ENCODE results near the gene PAFAH1B1. TPM values are rescaled to one million over a fixed set of nuclear protein-coding genes. Genes with fewer than 3 reads are reported as not detected.
A peak's percentile ranks its signal among the peaks of the same experiment; 100 is the strongest.
"Not testable (repeated sequence)": the region's sequence is repeated elsewhere in the genome, so short reads cannot be mapped to it uniquely, and the experiment has no call there.

PAFAH1B1 gene
- total RNA-seq, 3 donors from 2014 or later: 122 to 133 (median 130) TPM

GRCh38 chr17:2611627-2612026 is 18.2 kb downstream of the PAFAH1B1 start:
- no peak for DNase-seq
- H3K9me3 Mint-ChIP-seq: no peaks in the 10 kb centered on the region
- peaks cover 62% of the 10 kb centered on the region for H3K4me1 Mint-ChIP-seq (ENCODE audit: low read depth)
- no peaks in the 10 kb centered on the region for H3K27me3 Mint-ChIP-seq (ENCODE audit: low read depth)
- no peak for ATAC-seq
- no peak overlapping the region for H3K4me3 Mint-ChIP-seq
- H3K36me3 Mint-ChIP-seq (ENCODE audit: insufficient read depth): peaks cover 9% of the 10 kb centered on the region

GRCh38 chr17:2612630-2613029 is 19.2 kb downstream of the PAFAH1B1 start:
- Mint-ChIP-seq H3K4me1 (ENCODE audit: low read depth) (peaks cover 67% of the 10 kb centered on the region), H3K4me3 (no peak overlapping the region), H3K27me3 (ENCODE audit: low read depth) (no peaks in the 10 kb centered on the region), H3K36me3 (ENCODE audit: insufficient read depth) (peaks cover 11% of the 10 kb centered on the region), H3K9me3 (no peaks in the 10 kb centered on the region)
- DNase-seq (no peak), ATAC-seq (no peak)

DNA sequence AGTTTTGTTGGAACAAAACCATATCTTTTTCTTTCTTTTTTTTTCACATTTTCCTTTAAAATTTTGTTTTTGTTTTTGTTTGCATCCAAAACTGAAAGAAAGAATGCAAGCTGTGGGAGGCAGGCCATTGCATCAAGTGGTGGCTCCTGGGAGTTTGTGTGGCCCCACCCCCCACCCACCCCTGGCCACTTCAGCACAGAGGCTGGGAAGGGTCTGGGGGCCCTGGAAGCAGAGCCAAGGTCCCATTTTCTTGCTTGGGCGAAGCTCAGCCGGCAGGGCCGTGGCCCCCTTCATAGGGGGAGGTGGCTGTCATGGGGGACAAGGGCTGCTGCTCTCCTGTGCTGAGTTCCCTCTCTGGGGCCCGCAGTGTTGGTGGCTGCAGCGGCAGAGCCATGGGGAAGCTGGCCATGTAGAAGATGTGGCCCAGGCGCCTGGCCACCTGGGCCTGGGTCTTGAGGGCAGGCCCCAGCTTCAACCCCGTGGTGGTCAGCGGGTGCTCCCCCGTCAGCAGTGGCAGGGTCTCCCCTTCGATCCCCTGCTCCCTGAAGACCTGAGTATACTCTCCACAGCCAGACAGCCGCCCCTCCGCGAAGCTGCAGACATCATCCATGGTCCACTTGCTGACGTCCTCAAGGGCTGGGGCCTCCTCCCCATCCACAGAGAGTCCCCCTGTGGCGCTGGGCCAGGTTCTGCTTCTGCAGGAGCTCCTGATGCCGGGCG is 19.8 kb downstream of the PAFAH1B1 start:
- ATAC-seq (no peak), DNase-seq (no peak)
- Mint-ChIP-seq H3K9me3 (no peaks in the 10 kb centered on the region), H3K4me1 (ENCODE audit: low read depth) (peaks cover 70% of the 10 kb centered on the region), H3K27me3 (ENCODE audit: low read depth) (no peaks in the 10 kb centered on the region), H3K36me3 (ENCODE audit: insufficient read depth) (peaks cover 12% of the 10 kb centered on the region), H3K4me3 (no peak overlapping the region)

DNA sequence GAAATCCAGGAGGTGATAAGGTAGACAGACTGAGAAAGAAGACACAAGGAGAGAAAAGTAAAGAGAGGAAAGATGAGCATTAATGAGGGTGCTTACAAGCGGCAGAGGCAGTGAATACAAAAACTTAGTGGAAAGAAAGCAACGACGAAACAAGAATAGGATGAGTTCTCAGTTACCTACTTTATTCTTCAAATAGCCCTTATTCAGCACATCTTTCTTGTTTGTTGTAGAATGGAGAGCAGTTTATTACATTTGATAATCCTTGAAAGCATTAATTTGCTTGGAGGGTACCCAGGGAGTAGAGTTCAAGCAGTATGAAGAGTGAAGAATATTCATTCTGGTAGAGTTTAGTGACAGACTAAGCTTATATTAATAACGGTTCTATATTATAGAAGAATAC is 22.4 kb downstream of the PAFAH1B1 start:
- Mint-ChIP-seq H3K27me3 (ENCODE audit: low read depth) (no peaks in the 10 kb centered on the region), H3K4me1 (ENCODE audit: low read depth) (peaks cover 57% of the 10 kb centered on the region), H3K36me3 (ENCODE audit: insufficient read depth) (peaks cover 12% of the 10 kb centered on the region), H3K4me3 (no peak overlapping the region), H3K9me3 (no peaks in the 10 kb centered on the region)
- ATAC-seq: no peak
- DNase-seq: no peak

- Mint-ChIP-seq H3K4me3 (no peak overlapping the region), H3K27me3 (ENCODE audit: low read depth) (no peaks in the 10 kb centered on the region), H3K36me3 (ENCODE audit: insufficient read depth) (peaks cover 24% of the 10 kb centered on the region), H3K9me3 (no peaks in the 10 kb centered on the region), H3K4me1 (ENCODE audit: low read depth) (peaks cover 60% of the 10 kb centered on the region)
- ATAC-seq (no peak), DNase-seq (no peak)
Observed at GRCh38 chr17:2621241-2621640, 27.8 kb downstream of the PAFAH1B1 start.

DNA sequence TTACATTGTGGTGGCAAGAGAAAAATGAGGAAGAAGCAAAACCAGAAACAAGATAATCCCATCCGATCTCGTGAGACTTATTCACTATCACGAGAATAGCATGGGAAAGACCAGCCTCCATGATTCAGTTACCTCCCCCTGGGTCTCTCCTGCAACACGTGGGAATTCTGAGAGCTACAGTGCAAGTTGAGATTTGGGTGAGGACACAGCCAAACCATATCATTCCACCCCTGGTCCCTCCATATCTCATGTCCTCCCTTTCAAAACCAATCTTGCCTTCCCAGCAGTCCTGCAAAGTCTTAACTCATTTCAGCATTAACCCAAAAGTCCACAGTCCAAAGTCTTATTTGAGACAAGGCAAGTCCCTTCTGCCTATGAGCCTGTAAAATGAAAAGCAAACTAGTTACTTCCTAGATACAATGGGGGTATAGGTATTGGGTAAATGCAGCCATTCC is 28.5 kb downstream of the PAFAH1B1 start:
- ATAC-seq; H3K9me3 Mint-ChIP-seq; DNase-seq; H3K4me3 Mint-ChIP-seq; H3K27me3 Mint-ChIP-seq (ENCODE audit: low read depth): not testable (repeated sequence)
- peaks cover 59% of the 10 kb centered on the region for H3K4me1 Mint-ChIP-seq (ENCODE audit: low read depth)
- peaks cover 27% of the 10 kb centered on the region for H3K36me3 Mint-ChIP-seq (ENCODE audit: insufficient read depth)

DNA sequence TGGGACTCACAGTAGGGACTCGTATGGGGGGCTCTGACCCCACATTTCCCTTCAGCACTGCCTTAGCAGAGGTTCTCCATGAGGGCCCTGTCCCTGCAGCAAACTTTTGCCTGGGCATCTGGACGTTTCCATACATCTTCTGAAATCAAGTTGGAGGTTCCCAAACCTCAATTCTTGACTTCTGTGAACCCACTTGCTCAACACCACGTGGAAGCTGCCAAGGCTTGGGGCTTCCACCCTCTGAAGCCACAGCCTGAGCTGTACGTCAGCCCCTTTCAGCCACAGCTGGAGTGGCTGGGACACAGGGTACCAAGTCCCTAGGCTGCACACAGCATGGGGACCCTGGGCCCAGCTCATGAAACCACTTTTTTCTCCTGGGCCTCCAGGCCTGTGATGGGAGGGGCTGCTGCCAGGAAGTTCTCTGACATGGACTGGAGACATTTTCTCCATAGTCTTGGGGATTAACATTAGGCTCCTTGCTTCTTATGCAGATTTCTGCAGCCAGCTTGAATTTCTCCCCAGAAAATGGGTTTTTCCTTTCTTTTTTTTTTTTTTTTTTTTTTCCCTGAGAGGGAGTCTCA is 29.4 kb downstream of the PAFAH1B1 start:
- Mint-ChIP-seq H3K4me1 (ENCODE audit: low read depth) (peaks cover 59% of the 10 kb centered on the region), H3K36me3 (ENCODE audit: insufficient read depth) (peaks cover 28% of the 10 kb centered on the region)
- DNase-seq; H3K9me3 Mint-ChIP-seq; H3K4me3 Mint-ChIP-seq; H3K27me3 Mint-ChIP-seq (ENCODE audit: low read depth); ATAC-seq: not testable (repeated sequence)

- no peak overlapping the region for H3K4me3 Mint-ChIP-seq
- no peaks in the 10 kb centered on the region for H3K27me3 Mint-ChIP-seq (ENCODE audit: low read depth)
- H3K36me3 Mint-ChIP-seq (ENCODE audit: insufficient read depth): peaks cover 25% of the 10 kb centered on the region
- no peak for ATAC-seq
- no peak for DNase-seq
- H3K4me1 Mint-ChIP-seq (ENCODE audit: low read depth): peaks cover 66% of the 10 kb centered on the region
- peaks cover 8% of the 10 kb centered on the region for H3K9me3 Mint-ChIP-seq
Observed at GRCh38 chr17:2624292-2624731, 30.9 kb downstream of the PAFAH1B1 start.

DNA sequence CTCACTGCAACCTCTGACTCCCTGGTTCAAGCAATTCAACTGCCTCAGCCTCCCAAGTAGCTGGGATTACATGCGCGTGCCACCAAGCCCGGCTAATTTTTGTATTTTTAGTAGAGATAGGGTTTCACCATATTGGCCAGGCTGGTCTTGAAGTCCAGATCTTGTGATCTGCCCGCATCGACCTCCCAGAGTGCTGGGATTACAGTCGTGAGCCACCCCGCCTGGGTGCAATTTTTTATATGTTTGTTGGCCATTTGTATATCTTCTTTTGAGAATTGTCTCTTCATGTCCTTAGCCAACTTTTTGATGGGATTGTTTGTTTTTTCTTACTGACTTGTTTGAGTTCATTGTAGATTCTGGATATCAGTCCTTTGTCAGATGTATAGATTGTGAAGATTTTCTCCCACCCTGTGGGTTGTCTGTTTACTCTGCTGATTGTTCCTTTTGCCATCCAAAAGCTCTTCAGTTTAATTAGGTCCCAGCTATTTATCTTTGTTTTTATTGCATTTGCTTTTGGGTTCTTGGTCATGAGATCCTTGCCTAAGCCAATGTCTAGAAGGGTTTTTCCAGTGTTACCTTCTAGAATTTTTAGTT is 33.3 kb downstream of the PAFAH1B1 start:
- Mint-ChIP-seq H3K9me3 (peaks cover 11% of the 10 kb centered on the region), H3K36me3 (ENCODE audit: insufficient read depth) (peaks cover 24% of the 10 kb centered on the region), H3K4me1 (ENCODE audit: low read depth) (peaks cover 78% of the 10 kb centered on the region)
- not testable (repeated sequence) for ATAC-seq; H3K27me3 Mint-ChIP-seq (ENCODE audit: low read depth); DNase-seq; H3K4me3 Mint-ChIP-seq

DNA sequence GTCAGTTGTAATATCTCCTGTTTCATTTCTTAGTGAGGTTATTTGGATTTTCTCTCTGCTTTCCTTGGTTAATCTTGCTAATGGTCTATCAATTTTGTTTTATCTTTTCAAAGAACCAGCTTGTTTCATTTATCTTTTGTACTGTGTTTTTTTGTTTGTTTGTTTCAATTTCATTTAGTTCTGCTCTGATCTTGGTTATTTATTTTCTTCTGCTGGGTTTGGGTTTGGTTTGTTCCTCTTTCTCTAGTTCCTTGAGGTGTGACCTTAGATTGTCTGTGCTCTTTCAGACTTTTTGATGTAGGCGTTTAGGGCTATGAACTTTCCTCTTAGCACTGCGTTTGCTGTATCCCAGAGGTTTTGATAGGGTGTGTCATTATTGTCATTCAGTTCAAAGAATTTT is 35.5 kb downstream of the PAFAH1B1 start:
- H3K9me3 Mint-ChIP-seq: peaks cover 11% of the 10 kb centered on the region
- H3K27me3 Mint-ChIP-seq (ENCODE audit: low read depth); DNase-seq; ATAC-seq: not testable (repeated sequence)
- H3K36me3 Mint-ChIP-seq (ENCODE audit: insufficient read depth): peaks cover 13% of the 10 kb centered on the region
- H3K4me1 Mint-ChIP-seq (ENCODE audit: low read depth): peaks cover 86% of the 10 kb centered on the region
- peak overlapping the region; percentile 16 for H3K4me3 Mint-ChIP-seq

DNA sequence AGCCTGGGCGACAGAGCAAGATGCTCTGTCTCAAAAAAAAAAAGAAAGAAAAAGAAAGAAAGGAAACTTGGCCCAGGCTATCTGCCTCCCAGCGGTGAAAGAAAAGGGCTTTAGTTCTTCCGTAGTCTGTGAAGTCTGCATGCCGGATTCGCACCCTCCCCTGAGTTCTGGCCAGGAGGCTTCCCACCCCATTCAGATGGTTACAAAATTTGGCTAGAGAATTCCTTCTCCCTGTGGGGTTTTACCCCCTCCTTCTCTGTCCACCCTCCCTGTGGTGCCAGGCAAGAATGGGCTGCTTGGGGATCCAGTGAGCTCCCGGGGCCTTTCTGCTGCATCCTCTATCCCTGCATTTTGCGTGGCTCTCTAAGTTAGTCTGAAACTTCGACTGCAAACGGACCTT is 37.8 kb downstream of the PAFAH1B1 start:
- no peaks in the 10 kb centered on the region for H3K27me3 Mint-ChIP-seq (ENCODE audit: low read depth)
- DNase-seq: no peak
- H3K4me1 Mint-ChIP-seq (ENCODE audit: low read depth): peaks cover 79% of the 10 kb centered on the region
- no peak overlapping the region for H3K4me3 Mint-ChIP-seq
- peaks cover 9% of the 10 kb centered on the region for H3K36me3 Mint-ChIP-seq (ENCODE audit: insufficient read depth)
- no peak for ATAC-seq
- peaks cover 11% of the 10 kb centered on the region for H3K9me3 Mint-ChIP-seq

DNA sequence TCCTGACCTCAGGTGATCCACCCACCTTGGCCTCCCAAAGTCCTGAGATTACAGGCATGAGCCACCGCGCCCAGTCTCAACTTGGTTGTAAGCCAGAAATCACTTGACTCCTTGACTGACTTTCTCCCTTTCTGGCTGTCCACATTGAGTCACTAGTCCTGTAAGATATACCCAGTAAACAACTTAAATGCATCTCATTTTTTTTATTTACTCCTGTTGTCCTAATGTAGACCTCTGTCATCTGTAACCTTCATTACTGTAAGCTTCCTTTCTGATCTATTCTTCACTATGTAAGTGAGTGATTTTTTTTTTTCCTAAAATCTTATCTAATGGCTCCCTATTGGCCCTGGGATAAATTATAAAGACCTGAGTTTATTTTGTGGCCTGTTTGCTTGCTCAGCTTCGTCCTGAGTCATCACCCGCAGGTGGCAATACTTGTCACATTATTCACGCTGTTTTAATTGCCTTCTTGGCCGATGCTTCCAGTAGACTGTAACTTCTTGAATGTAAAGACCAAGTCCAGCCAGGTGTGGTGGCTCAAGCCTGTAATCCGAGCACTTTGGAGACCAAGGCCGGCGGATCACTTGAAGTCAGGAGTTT is 41.0 kb downstream of the PAFAH1B1 start:
- Mint-ChIP-seq H3K27me3 (ENCODE audit: low read depth) (no peaks in the 10 kb centered on the region), H3K4me1 (ENCODE audit: low read depth) (peaks cover 61% of the 10 kb centered on the region), H3K36me3 (ENCODE audit: insufficient read depth) (peaks cover 15% of the 10 kb centered on the region), H3K9me3 (peaks cover 3% of the 10 kb centered on the region), H3K4me3 (no peak overlapping the region)
- ATAC-seq: peak in 1 of 2 donors; percentile 50
- no peak for DNase-seq

DNA sequence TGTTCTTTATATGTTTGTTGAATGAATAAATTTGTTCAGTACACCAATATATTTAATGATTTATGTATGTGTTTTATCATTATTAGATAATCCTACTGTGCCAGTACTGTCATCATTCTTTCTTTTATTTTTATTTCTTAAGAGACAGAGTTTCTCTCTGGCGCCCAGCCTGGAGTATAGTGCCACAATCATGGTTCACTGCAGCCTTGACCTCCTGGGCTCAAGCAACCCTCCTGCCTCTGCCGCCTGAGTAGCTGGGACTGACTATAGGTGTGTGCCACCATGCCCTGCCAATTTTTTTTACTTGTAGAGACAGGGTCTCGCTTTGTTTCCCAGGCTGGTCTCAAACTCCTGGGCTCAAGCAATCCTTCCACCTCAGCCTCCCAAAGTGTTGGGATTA is 41.8 kb downstream of the PAFAH1B1 start:
- H3K9me3 Mint-ChIP-seq: no peaks in the 10 kb centered on the region
- H3K4me1 Mint-ChIP-seq (ENCODE audit: low read depth): peaks cover 53% of the 10 kb centered on the region
- peaks cover 16% of the 10 kb centered on the region for H3K36me3 Mint-ChIP-seq (ENCODE audit: insufficient read depth)

GRCh38 chr17:2635675-2636074 is 42.2 kb downstream of the PAFAH1B1 start:
- peaks cover 50% of the 10 kb centered on the region for H3K4me1 Mint-ChIP-seq (ENCODE audit: low read depth)
- no peak for ATAC-seq

More for the DNA sequence above, 41.8 kb downstream of the PAFAH1B1 start:
- Mint-ChIP-seq H3K4me3 (no peak overlapping the region), H3K27me3 (ENCODE audit: low read depth) (no peaks in the 10 kb centered on the region)
- DNase-seq (no peak), ATAC-seq (no peak)

More at GRCh38 chr17:2635675-2636074, 42.2 kb downstream of the PAFAH1B1 start:
- Mint-ChIP-seq H3K4me3 (no peak overlapping the region), H3K36me3 (ENCODE audit: insufficient read depth) (peaks cover 16% of the 10 kb centered on the region), H3K9me3 (no peaks in the 10 kb centered on the region), H3K27me3 (ENCODE audit: low read depth) (no peaks in the 10 kb centered on the region)
- no peak for DNase-seq

All from activated T-cell treated with anti-CD3 and anti-CD28 coated beads, Interleukin-2, amount 50 U/mL, for 4 hours (primary cell).